ENCODE measurements around the gene UCK1. TPM values are rescaled to one million over a fixed set of nuclear protein-coding genes. Genes with fewer than 3 reads are reported as not detected.

Gene UCK1
- total and polyA plus RNA-seq, 2 of the 4 experiments (the other 2 are of a cell fraction), result 17.9 to 21.4 TPM

GRCh38 chr9:131539223-131539923, 8.3 kb upstream of the UCK1 start:
- Histone ChIP-seq H2BK5ac (ENCODE audit: low read depth, low read length, poor library complexity, severe bottlenecking) (no peak overlapping the region), H4K5ac (ENCODE audit: low read depth, low read length) (no peak overlapping the region), H3K9ac (ENCODE audit: low read depth, low read length) (no peak overlapping the region), H3K4me3 (ENCODE audit: insufficient read depth, low read depth, low read length) (no peak overlapping the region), H3K9me3 (ENCODE audit: control insufficient read depth, insufficient read depth, low read length) (peaks cover 22% of the 10 kb centered on the region), H3K4me2 (ENCODE audit: low read depth, low read length) (no peak overlapping the region), H3K27me3 (ENCODE audit: control insufficient read depth, insufficient read depth, low read length) (peaks cover 13% of the 10 kb centered on the region), H2AK9ac (replicated peaks; ENCODE audit: low read depth, low read length, poor library complexity) (no peak overlapping the region), H3K14ac (replicated peaks; ENCODE audit: low read depth, low read length) (no peak overlapping the region), H3K9me1 (ENCODE audit: insufficient read depth, low read length) (no peaks in the 10 kb centered on the region), H3K79me1 (ENCODE audit: low read depth in 1 of 2, low read length in 2 of 2) (no peaks in the 10 kb centered on the region), H3K36me3 (ENCODE audit: control insufficient read depth, insufficient read depth, low read length) (no peaks in the 10 kb centered on the region), H4K20me1 (ENCODE audit: insufficient read depth, low read length) (no peaks in the 10 kb centered on the region), H3K4ac (ENCODE audit: low read depth, low read length) (no peak overlapping the region), H2AFZ (replicated peaks; ENCODE audit: low read length, poor library complexity) (no peak overlapping the region), H3K27ac (ENCODE audit: insufficient read depth, low read length) (no peak overlapping the region), H3K4me1 (ENCODE audit: control insufficient read depth, insufficient read depth, low read length) (no peaks in the 10 kb centered on the region), H4K91ac (ENCODE audit: insufficient read depth, low read depth, low read length) (no peak overlapping the region), H2BK120ac (ENCODE audit: low read depth, low read length) (no peak overlapping the region), H3K18ac (ENCODE audit: low read depth, low read length) (no peak overlapping the region), H2AK5ac (ENCODE audit: low read depth, low read length) (no peak overlapping the region), H2BK20ac (ENCODE audit: low read depth, low read length) (no peak overlapping the region), H2BK15ac (ENCODE audit: low read depth, low read length) (no peak overlapping the region), H4K8ac (ENCODE audit: low read depth in 2 of 2, low read length in 2 of 2) (no peak overlapping the region), H3K56ac (ENCODE audit: extremely low read depth, insufficient read depth, low read length) (no peak overlapping the region), H3K23ac (ENCODE audit: low read depth, low read length) (no peak overlapping the region)
- DNase-seq (no peak), ATAC-seq (ENCODE audit: low read depth) (no peak)
- in situ Hi-C loops (cut with MboI; ENCODE audit: low sequenced_read_pairs), result no loop called here
- WGBS, 2 experiments (ENCODE audit: extremely low coverage in 2 of 2, insufficient read length in 1 of 2), result no CpG with 5 or more reads among the region's 7 CpGs
- dilution Hi-C loops (cut with HindIII; ENCODE audit: low sequenced_read_pairs, unreplicated experiment), result no loop called here
- BruUV-seq (replicated peaks), result no TSS peak
- POLR2A ChIA-PET (ENCODE audit: unreplicated experiment), result no interaction called here
- CTCF ChIA-PET, result no interaction called here
- intact Hi-C loops (cut with micrococcal nuclease), result no loop called here
- TF ChIP-seq ELK1 (IDR thresholded peaks at IDR 0.05; ENCODE audit: borderline replicate concordance, low read depth, low read length) (no peak), FOS (IDR thresholded peaks at IDR 0.05; ENCODE audit: low read depth, low read length) (no peak), SMC3 (IDR thresholded peaks at IDR 0.05; ENCODE audit: low read depth, low read length) (no peak), CTCF (conservative IDR thresholded peaks at IDR 0.05; ENCODE audit: low read depth, low read length) (no peak), NFE2L2 (IDR thresholded peaks at IDR 0.05; ENCODE audit: low read depth, low read length) (no peak), RCOR1 (IDR thresholded peaks at IDR 0.05; ENCODE audit: insufficient replicate concordance, low read length) (no peak), BHLHE40 (IDR thresholded peaks at IDR 0.05; ENCODE audit: low read depth, low read length) (no peak), CHD1 (IDR thresholded peaks at IDR 0.05; ENCODE audit: low read depth, low read length) (no peak), CEBPB (IDR thresholded peaks at IDR 0.05; ENCODE audit: low read depth, low read length) (no peak), POLR2A (IDR thresholded peaks at IDR 0.05; ENCODE audit: low read depth, low read length) (no peak), RFX5 (IDR thresholded peaks at IDR 0.05; ENCODE audit: low read depth, low read length) (no peak), USF2 (IDR thresholded peaks at IDR 0.05; ENCODE audit: low read depth, low read length) (no peak)
